ENCODE results near the gene ITIH3.

- TF ChIP-seq CTCF (IDR thresholded peaks at IDR 0.05) (no peak), POLR2A (IDR thresholded peaks at IDR 0.05) (no peak), EP300 (IDR thresholded peaks at IDR 0.05) (no peak)
These were observed 57.8 kb downstream of the ITIH3 start for GRCh38 chr3:52852419-52852818.

All from ovary (tissue), 3 donors.